ENCODE measurements around the gene PLEKHA5. TPM values are rescaled to one million over a fixed set of nuclear protein-coding genes. Genes with fewer than 3 reads are reported as not detected.

Gene PLEKHA5
- polyA plus RNA-seq, 1 of the 3 experiments (the other 2 are of a cell fraction), result 7.1 TPM

DNA sequence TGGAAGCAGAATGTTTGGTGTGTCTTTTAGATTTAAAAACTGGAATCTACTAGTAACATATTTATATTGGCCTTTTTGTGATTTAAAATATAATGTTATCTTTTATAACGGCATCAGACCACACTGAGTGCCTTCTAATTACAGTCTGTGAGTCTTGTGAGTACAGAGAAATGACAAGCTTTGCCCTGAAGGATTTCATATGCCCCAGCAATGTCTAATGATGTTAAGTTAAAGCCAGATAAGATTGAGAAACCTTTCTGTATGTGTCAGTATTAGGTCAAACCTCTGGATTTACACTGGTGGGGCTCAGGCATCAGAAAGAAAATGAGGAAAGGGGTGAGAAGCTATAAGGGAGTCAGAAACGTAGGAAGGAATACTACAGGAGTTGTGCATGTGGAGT lies 25.2 kb downstream of the PLEKHA5 start:
- H3K9me2 ChIP-seq, result no peaks in the 10 kb centered on the region
- TF ChIP-seq FOXM1 (IDR thresholded peaks at IDR 0.05; ENCODE audit: low read depth) (no peak), SIN3A (IDR thresholded peaks at IDR 0.05; ENCODE audit: borderline replicate concordance, low read depth, low read length) (no peak), NFIC (IDR thresholded peaks at IDR 0.05; ENCODE audit: borderline replicate concordance) (no peak), MEF2A (IDR thresholded peaks at IDR 0.05; ENCODE audit: borderline replicate concordance, low read depth) (no peak), TCF12 (IDR thresholded peaks at IDR 0.05) (no peak)
- TF ChIP-seq, protein P1, sequence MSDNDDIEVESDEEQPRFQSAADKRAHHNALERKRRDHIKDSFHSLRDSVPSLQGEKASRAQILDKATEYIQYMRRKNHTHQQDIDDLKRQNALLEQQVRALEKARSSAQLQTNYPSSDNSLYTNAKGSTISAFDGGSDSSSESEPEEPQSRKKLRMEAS (IDR thresholded peaks at IDR 0.05; ENCODE audit: low read depth), result no peak
- no peaks in the 10 kb centered on the region for H4K20me1 ChIP-seq (ENCODE audit: insufficient read depth)
- DNase-seq, result peak; percentile 5
- H2AFZ ChIP-seq (ENCODE audit: low read depth), result no peak overlapping the region
- H3K9ac ChIP-seq, result no peak overlapping the region
- H3K36me3 ChIP-seq (replicated peaks in 1 of 2; ENCODE audit: control insufficient read depth in 1 of 2, insufficient read depth in 2 of 2, low read length in 1 of 2), result peaks cover 0 to 6% of the 10 kb centered on the region in 2 experiments
- no peaks in the 10 kb centered on the region for H3K27me3 ChIP-seq (ENCODE audit: insufficient read depth)
- no peak overlapping the region for H3K4me2 ChIP-seq
- H3K4me3 ChIP-seq (ENCODE audit: low read depth in 2 of 2, low read length in 1 of 2), result no peak overlapping the region
- H3K27ac ChIP-seq (ENCODE audit: low read depth in 2 of 2, low read length in 1 of 2), result no peak overlapping the region
- H3K79me2 ChIP-seq (ENCODE audit: insufficient read depth), result peaks cover 15% of the 10 kb centered on the region; the same call in 1 of the 2 replicates
- no peaks in the 10 kb centered on the region for H3F3A ChIP-seq (replicated peaks; ENCODE audit: insufficient read depth)
- no peaks in the 10 kb centered on the region for H3K9me3 ChIP-seq
- WGBS (ENCODE audit: low lambda C conversion rate), result 46% methylated on average over 2 of the region's 2 CpGs
- H3K4me1 ChIP-seq (ENCODE audit: control insufficient read depth in 1 of 2, insufficient read depth in 2 of 2, low read depth in 1 of 2, low read length in 1 of 2), result no peaks in the 10 kb centered on the region; a peak in 1 of 4 replicates
- ChIA-PET CTCF (interaction anchor here (1.1 kb wide), 1 partner anchor 32 kb away, joined by 4 read pairs; no protein-coding TSS in a partner anchor), POLR2A (no interaction called here)

- Histone ChIP-seq H3K4me3 (ENCODE audit: low read depth in 2 of 2, low read length in 1 of 2) (no peak overlapping the region), H3K27me3 (ENCODE audit: insufficient read depth) (no peaks in the 10 kb centered on the region), H2AFZ (ENCODE audit: low read depth) (no peak overlapping the region), H3K9me3 (no peaks in the 10 kb centered on the region), H4K20me1 (ENCODE audit: insufficient read depth) (no peaks in the 10 kb centered on the region), H3K9ac (no peak overlapping the region), H3K27ac (ENCODE audit: low read depth in 2 of 2, low read length in 1 of 2) (no peak overlapping the region), H3K4me1 (ENCODE audit: control insufficient read depth in 1 of 2, insufficient read depth in 2 of 2, low read depth in 1 of 2, low read length in 1 of 2) (no peaks in the 10 kb centered on the region; a peak in 1 of 4 replicates), H3K4me2 (no peak overlapping the region), H3F3A (replicated peaks; ENCODE audit: insufficient read depth) (no peaks in the 10 kb centered on the region), H3K9me2 (no peaks in the 10 kb centered on the region), H3K36me3 (replicated peaks in 1 of 2; ENCODE audit: control insufficient read depth in 1 of 2, insufficient read depth in 2 of 2, low read length in 1 of 2) (peaks cover 0 to 6% of the 10 kb centered on the region in 2 experiments), H3K79me2 (ENCODE audit: insufficient read depth) (peaks cover 15% of the 10 kb centered on the region; the same call in 1 of the 2 replicates)
- CTCF ChIA-PET, result interaction anchor here (1.1 kb wide), 1 partner anchor 30 kb away, joined by 4 read pairs; no protein-coding TSS in a partner anchor
- POLR2A ChIA-PET, result no interaction called here
- WGBS (ENCODE audit: low lambda C conversion rate), result 90% methylated on average over 5 of the region's 5 CpGs
- DNase-seq, result no peak
- TF ChIP-seq CTCF (IDR thresholded peaks at IDR 0.05) (no peak), MXI1 (IDR thresholded peaks at IDR 0.05; ENCODE audit: low read depth, low read length) (no peak), MEF2A (IDR thresholded peaks at IDR 0.05; ENCODE audit: borderline replicate concordance, low read depth) (no peak)
Observed at GRCh38 chr12:19155981-19156734, 26.6 kb downstream of the PLEKHA5 start.

GRCh38 chr12:19158923-19159322 lies 29.4 kb downstream of the PLEKHA5 start:
- Histone ChIP-seq H3K9ac (no peak overlapping the region), H2AFZ (ENCODE audit: low read depth) (no peak overlapping the region), H3K4me2 (no peak overlapping the region), H3K27me3 (ENCODE audit: insufficient read depth) (no peaks in the 10 kb centered on the region), H3F3A (replicated peaks; ENCODE audit: insufficient read depth) (no peaks in the 10 kb centered on the region), H3K36me3 (replicated peaks in 1 of 2; ENCODE audit: control insufficient read depth in 1 of 2, insufficient read depth in 2 of 2, low read length in 1 of 2) (peaks cover 0 to 5% of the 10 kb centered on the region in 2 experiments), H3K4me1 (ENCODE audit: control insufficient read depth in 1 of 2, insufficient read depth in 2 of 2, low read depth in 1 of 2, low read length in 1 of 2) (no peaks in the 10 kb centered on the region; a peak in 1 of 4 replicates), H3K9me3 (no peaks in the 10 kb centered on the region), H3K9me2 (no peaks in the 10 kb centered on the region), H3K79me2 (ENCODE audit: insufficient read depth) (peaks cover 15% of the 10 kb centered on the region; the same call in 1 of the 2 replicates), H3K4me3 (ENCODE audit: low read depth in 2 of 2, low read length in 1 of 2) (no peak overlapping the region), H4K20me1 (ENCODE audit: insufficient read depth) (no peaks in the 10 kb centered on the region), H3K27ac (ENCODE audit: low read depth in 2 of 2, low read length in 1 of 2) (no peak overlapping the region)
- CTCF ChIA-PET, result interaction anchor here (1.8 kb wide), 1 partner anchor 27 kb away, joined by 9 read pairs; no protein-coding TSS in a partner anchor
- POLR2A ChIA-PET, result no interaction called here
- WGBS (ENCODE audit: low lambda C conversion rate), result 37% methylated on average over 1 of the region's 1 CpG
- DNase-seq, result no peak
- no peak for TF ChIP-seq MXI1 (IDR thresholded peaks at IDR 0.05; ENCODE audit: low read depth, low read length)
- no peak for TF ChIP-seq RFX5 (IDR thresholded peaks at IDR 0.05; ENCODE audit: low read length)
- no peak for TF ChIP-seq SIN3A (IDR thresholded peaks at IDR 0.05; ENCODE audit: borderline replicate concordance, low read depth, low read length)
- no peak for TF ChIP-seq RCOR1 (IDR thresholded peaks at IDR 0.05; ENCODE audit: low read length)
- no peak for TF ChIP-seq FOXJ3 (CRISPR knock-in tag; IDR thresholded peaks at IDR 0.05)
- TF ChIP-seq REST (IDR thresholded peaks at IDR 0.05; ENCODE audit: low read depth, low read length), result no peak
- no peak for TF ChIP-seq NRF1 (IDR thresholded peaks at IDR 0.05; ENCODE audit: low read depth, low read length)
- no peak for TF ChIP-seq USF2 (IDR thresholded peaks at IDR 0.05; ENCODE audit: borderline replicate concordance, low read depth, low read length)
